ENCODE data around the gene TPCN2. TPM values are rescaled to one million over a fixed set of nuclear protein-coding genes. Genes with fewer than 3 reads are reported as not detected.

Gene TPCN2
- polyA plus RNA-seq, 1 donor = 10.5 TPM

- DNase-seq = no peak
Observed at GRCh38 chr11:69039501-69039900, 9.2 kb upstream of the TPCN2 start.

- DNase-seq = no peak
Observed at GRCh38 chr11:69040051-69040450, 8.7 kb upstream of the TPCN2 start.

GRCh38 chr11:69040581-69041260, 8.0 kb upstream of the TPCN2 start:
- no peak for DNase-seq

- DNase-seq = no peak
Observed at GRCh38 chr11:69041516-69041915, 7.2 kb upstream of the TPCN2 start.

- DNase-seq = no peak
Observed at GRCh38 chr11:69044111-69045013, 4.4 kb upstream of the TPCN2 start.

- DNase-seq = no peak
Observed at GRCh38 chr11:69048031-69048693, 570 bp upstream of the TPCN2 start.

- no peak for DNase-seq
Observed at GRCh38 chr11:69049490-69049867, 747 bp downstream of the TPCN2 start.

- no peak for DNase-seq
Observed at GRCh38 chr11:69050592-69051380, 2.1 kb downstream of the TPCN2 start.

- DNase-seq = no peak
Observed at GRCh38 chr11:69051381-69052342, 2.9 kb downstream of the TPCN2 start.

- DNase-seq = no peak
Observed at GRCh38 chr11:69052343-69053168, 3.8 kb downstream of the TPCN2 start.

GRCh38 chr11:69053169-69053477, 4.4 kb downstream of the TPCN2 start:
- no peak for DNase-seq

GRCh38 chr11:69053546-69054396, 5.0 kb downstream of the TPCN2 start:
- DNase-seq = no peak

GRCh38 chr11:69054397-69055211, 5.9 kb downstream of the TPCN2 start:
- DNase-seq = no peak

GRCh38 chr11:69055212-69055586, 6.5 kb downstream of the TPCN2 start:
- DNase-seq = no peak

GRCh38 chr11:69055598-69056516, 7.1 kb downstream of the TPCN2 start:
- DNase-seq = no peak

- no peak for DNase-seq
Observed at GRCh38 chr11:69057236-69057635, 8.5 kb downstream of the TPCN2 start.

- no peak for DNase-seq
Observed at GRCh38 chr11:69057801-69058200, 9.1 kb downstream of the TPCN2 start.

All from hindlimb muscle (tissue), 1 donor.